OCI-LY7 (cell line): Measurements from ENCODE around the gene TLR9. TPM values are rescaled to one million over a fixed set of nuclear protein-coding genes. Genes with fewer than 3 reads are reported as not detected.

ENCODE experiments used
- BruUV-seq: library from RNA; stranded (reverse); fragments of 400-500 nt; replicated peaks from 2 replicates; lab custom pipeline; 2021; lab: Mats Ljungman, UMichigan
- CTCF ChIA-PET: fragments of 300-600 bp; sonication (Branson Sonifier 250); formaldehyde crosslinking; loops from one replicate; lab custom pipeline; 2022; ENCODE audit warnings: antibody characterized with exemption; ENCODE audit not compliant: unreplicated experiment; lab: Charles Lee
- POLR2A ChIA-PET: fragments of 300-600 bp; sonication (Branson Sonifier 250); formaldehyde crosslinking; loops from one replicate; lab custom pipeline; 2022; ENCODE audit warnings: antibody characterized with exemption; lab: Charles Lee
- DNase-seq: peaks from one replicate; pipeline ENCODE4 v3.0.0-alpha.2; 2015; ENCODE audit warnings: low spot score
- H2AFZ ChIP-seq: fragments of 200-600 bp; sonication (generic), shearing (Covaris generic); 2 replicates; pipeline ENCODE4 v1.6.1; 2014; ENCODE audit warnings: mild to moderate bottlenecking, antibody characterized with exemption, low read length, moderate library complexity
- H3K27ac ChIP-seq: fragments of 200-600 bp; sonication (generic); 2 replicates; pipeline ENCODE4 v1.5.1; 2014; ENCODE audit warnings: mixed run types, low read depth, mild to moderate bottlenecking, moderate library complexity, low read length, inconsistent platforms; ENCODE audit not compliant: poor library complexity, severe bottlenecking
- H3K36me3 ChIP-seq: fragments of 200-600 bp; sonication (generic); 2 replicates; pipeline ENCODE4 v1.6.1; 2014; ENCODE audit warnings: mild to moderate bottlenecking, antibody characterized with exemption, low read length, moderate library complexity, mixed read lengths; ENCODE audit not compliant: insufficient read depth
- H3K4me1 ChIP-seq: fragments of 200-600 bp; sonication (generic); 2 replicates; pipeline ENCODE4 v1.5.1; 2014; ENCODE audit warnings: mild to moderate bottlenecking, low read length; ENCODE audit not compliant: insufficient read depth, poor library complexity, severe bottlenecking
- H3K4me2 ChIP-seq: fragments of 200-600 bp; sonication (generic); 2 replicates; pipeline ENCODE4 v1.6.1; 2014; ENCODE audit warnings: mild to moderate bottlenecking, low read length
- H3K4me3 ChIP-seq: fragments of 200-600 bp; sonication (generic); 2 replicates; pipeline ENCODE4 v1.5.1; 2014; ENCODE audit warnings: mild to moderate bottlenecking, low read depth, low read length; ENCODE audit not compliant: poor library complexity, severe bottlenecking
- H3K79me2 ChIP-seq: fragments of 200-600 bp; sonication (generic); 2 replicates; pipeline ENCODE4 v1.6.1; 2016; ENCODE audit warnings: low read depth, mild to moderate bottlenecking, low read length, moderate library complexity, mixed read lengths; ENCODE audit not compliant: insufficient read depth
- H3K9me2 ChIP-seq: fragments of 200-600 bp; sonication (generic); 2 replicates; pipeline ENCODE4 v1.6.1; 2016; ENCODE audit warnings: mild to moderate bottlenecking, low read length, mixed read lengths; ENCODE audit not compliant: insufficient read depth
- H3K9me3 ChIP-seq: fragments of 200-600 bp; sonication (generic); 2 replicates; pipeline ENCODE4 v1.6.1; 2014; ENCODE audit warnings: mild to moderate bottlenecking, mixed run types, low read length, mixed read lengths
- H4K20me1 ChIP-seq: fragments of 200-600 bp; sonication (generic); 2 replicates; pipeline ENCODE4 v1.6.1; 2014; ENCODE audit warnings: mild to moderate bottlenecking, antibody characterized with exemption, low read length, moderate library complexity, mixed read lengths; ENCODE audit not compliant: insufficient read depth
- CTCF ChIP-seq: fragments of 200-600 bp; sonication (generic); conservative IDR thresholded peaks from 2 replicates; pipeline ENCODE4 v1.5.1; 2014; ENCODE audit warnings: mild to moderate bottlenecking, antibody characterized with exemption, low read length, moderate library complexity, mixed read lengths
- EZH2phosphoT487 ChIP-seq: fragments of 200-600 bp; sonication (generic); IDR thresholded peaks from 2 replicates; pipeline ENCODE4 v1.6.1; 2018; ENCODE audit warnings: low read depth, borderline replicate concordance, mild to moderate bottlenecking, mixed run types, antibody characterized with exemption, low read length, moderate library complexity, mixed read lengths
- intact Hi-C: fragments of 100-400 bp; cut with micrococcal nuclease; formaldehyde crosslinking; loops from one replicate; pipeline ENCODE4 v1.10.0; 2022; ENCODE audit not compliant: unreplicated experiment
- total RNA-seq, 2 experiments: library from RNA; depleted of rRNA in 1 of 2; stranded (reverse); fragments of >200 nt in 1 of 2; shearing (Covaris generic) in 1 of 2; gene quantifications; 2 replicates each; pipeline ENCODE4 v1.2.3, GENCODE V29; 2014 to 2022

TLR9 gene
- total RNA-seq, 2 experiments from 2014 or later = 1.7 to 9.0 TPM

GRCh38 chr3:52250122-52250521 lies 24.7 kb upstream of the TLR9 start:
- POLR2A ChIA-PET = interaction anchor here (4.8 kb wide), 1 partner anchor 9 kb away, joined by 28 read pairs; no protein-coding TSS in a partner anchor
- Histone ChIP-seq H3K27ac (no peak overlapping the region), H3K9me2 (no peaks in the 10 kb centered on the region), H4K20me1 (no peaks in the 10 kb centered on the region), H2AFZ (no peak overlapping the region), H3K79me2 (no peaks in the 10 kb centered on the region; the same call in 1 of the 2 replicates), H3K4me3 (no peak overlapping the region), H3K9me3 (no peaks in the 10 kb centered on the region), H3K36me3 (peaks cover 66% of the 10 kb centered on the region), H3K4me1 (peaks cover 23% of the 10 kb centered on the region), H3K4me2 (no peak overlapping the region)
- no peak for TF ChIP-seq CTCF
- no peak for TF ChIP-seq EZH2phosphoT487
- intact Hi-C loops = no loop called here
- BruUV-seq = no TSS peak
- no peak for DNase-seq
- CTCF ChIA-PET = interaction anchor here (1.5 kb wide), 1 partner anchor 10 kb away, joined by 3 read pairs; no protein-coding TSS in a partner anchor

- peaks cover 63% of the 10 kb centered on the region for H3K36me3 ChIP-seq
- intact Hi-C loops = no loop called here
- CTCF ChIA-PET = interaction anchor here (1.5 kb wide), 1 partner anchor 10 kb away, joined by 3 read pairs; no protein-coding TSS in a partner anchor
Measured at GRCh38 chr3:52249683-52250082, 24.2 kb upstream of the TLR9 start.

More at GRCh38 chr3:52249683-52250082, 24.2 kb upstream of the TLR9 start:
- no TSS peak for BruUV-seq
- peaks cover 23% of the 10 kb centered on the region for H3K4me1 ChIP-seq
- no peaks in the 10 kb centered on the region for H4K20me1 ChIP-seq
- no peak overlapping the region for H3K4me2 ChIP-seq
- no peaks in the 10 kb centered on the region for H3K9me3 ChIP-seq
- TF ChIP-seq CTCF = no peak
- no peak for TF ChIP-seq EZH2phosphoT487
- H2AFZ ChIP-seq = no peak overlapping the region
- POLR2A ChIA-PET = interaction anchor here (1.3 to 4.8 kb wide), 2 partner anchors 9 to 11 kb away, joined by 4 to 28 read pairs; no protein-coding TSS in a partner anchor
- H3K27ac ChIP-seq = no peak overlapping the region
- H3K4me3 ChIP-seq = no peak overlapping the region
- DNase-seq = no peak
- no peaks in the 10 kb centered on the region for H3K9me2 ChIP-seq
- H3K79me2 ChIP-seq = no peaks in the 10 kb centered on the region; the same call in 1 of the 2 replicates
